K562 (cell line): ENCODE results near the gene SH3BGR. TPM values are rescaled to one million over a fixed set of nuclear protein-coding genes. Genes with fewer than 3 reads are reported as not detected.

ENCODE experiments used
- ATAC-seq: fragments of 200-7000 bp; cut with Tn5 transposase; 3 replicates; pipeline ENCODE4 v1.9.1; 2020; ENCODE audit warnings: moderate library complexity
- BruUV-seq: library from RNA; stranded (reverse); fragments of 400-500 nt; replicated peaks from 2 replicates; lab custom pipeline; 2021; lab: Mats Ljungman, UMichigan
- CTCF ChIA-PET: fragments of 300-600 bp; formaldehyde crosslinking; extraction: SDS; loops from one replicate; lab custom pipeline; 2021; ENCODE audit warnings: low intra/inter-chr PET ratio; lab: Yijun Ruan, JAX
- POLR2A ChIA-PET: fragments of 300-600, 350-650 bp; sonication (Branson Sonifier 250); formaldehyde crosslinking; extraction: SDS; loops from one replicate; lab custom pipeline; 2021; ENCODE audit warnings: antibody characterized with exemption, inconsistent platforms; lab: Yijun Ruan, JAX
- DNase-seq, 4 experiments: peaks; one replicate each; pipeline versions ENCODE4 v3.0.0 to v3.0.0-alpha.2; 2011 to 2018; ENCODE audit warnings: low spot score in 3 of 4, mixed read lengths in 3 of 4; ENCODE audit errors: extremely low read depth in 1 of 4
- FAIRE-seq: peaks from 2 replicates; lab custom pipeline; 2011; peaks lifted over from hg19 to GRCh38; lab: Jason Lieb, UNC
- H2AFZ ChIP-seq: 2 replicates; pipeline ENCODE4 v1.6.0; 2011; ENCODE audit warnings: low read depth, low read length, control low read depth, inconsistent platforms
- H3K27ac ChIP-seq: fragments of 200-600 bp; 3 replicates; pipeline ENCODE4 v1.8.0; 2011; ENCODE audit warnings: low read depth, mild to moderate bottlenecking, control low read depth, inconsistent platforms, low read length, moderate library complexity, mixed read lengths; ENCODE audit errors: extremely low read depth
- H3K27me3 ChIP-seq, 2 experiments: fragments of 300-600 bp in 1 of 2; 2 replicates in 1 of 2; 3 replicates in 1 of 2; pipeline versions ENCODE4 v1.6.0 to v1.8.0; 2011; ENCODE audit warnings: inconsistent platforms in 2 of 2, low read length in 2 of 2, mild to moderate bottlenecking in 1 of 2, mixed read lengths in 1 of 2, moderate library complexity in 1 of 2; ENCODE audit not compliant: control insufficient read depth in 2 of 2, insufficient read depth in 2 of 2
- H3K36me3 ChIP-seq: fragments of 300-600 bp; 3 replicates; pipeline ENCODE4 v1.8.0; 2011; ENCODE audit warnings: mild to moderate bottlenecking, low read length, inconsistent platforms; ENCODE audit not compliant: control insufficient read depth, insufficient read depth
- H3K4me1 ChIP-seq, 2 experiments: fragments of 200-600 bp in 1 of 2; replicated peaks in 1 of 2; 2 replicates in 1 of 2; 3 replicates in 1 of 2; pipeline versions ENCODE4 v1.5.1 to v1.8.0; 2011; ENCODE audit warnings: inconsistent platforms in 2 of 2, low read length in 2 of 2, mild to moderate bottlenecking in 1 of 2, mixed read lengths in 1 of 2, moderate library complexity in 1 of 2; ENCODE audit not compliant: control insufficient read depth in 2 of 2, insufficient read depth in 2 of 2
- H3K4me2 ChIP-seq: 2 replicates; pipeline ENCODE4 v1.6.1; 2011; ENCODE audit warnings: low read length, control low read depth, inconsistent platforms, mixed read lengths; ENCODE audit not compliant: insufficient read depth
- H3K4me3 ChIP-seq: fragments of 200-600 bp; sonication (generic), shearing (Covaris generic); 2 replicates; pipeline ENCODE4 v1.5.1; 2016; ENCODE audit warnings: control low read depth, inconsistent platforms
- H3K79me2 ChIP-seq: fragments of 200-600 bp; 3 replicates; pipeline ENCODE4 v1.8.0; 2011; ENCODE audit warnings: low read length, inconsistent platforms; ENCODE audit not compliant: control insufficient read depth, insufficient read depth
- H3K9ac ChIP-seq, 2 experiments: 2 replicates each; pipeline versions ENCODE4 v1.6.0 to v1.6.1; 2011; ENCODE audit warnings: low read depth in 2 of 2, low read length in 2 of 2, control low read depth in 1 of 2, inconsistent platforms in 1 of 2, mild to moderate bottlenecking in 1 of 2, mixed read lengths in 1 of 2; ENCODE audit not compliant: insufficient read depth in 1 of 2
- H3K9me1 ChIP-seq: one replicate; pipeline ENCODE4 v1.6.0; 2011; ENCODE audit warnings: inconsistent platforms, mild to moderate bottlenecking, low read length, moderate library complexity; ENCODE audit not compliant: control insufficient read depth, insufficient read depth
- H3K9me3 ChIP-seq: replicated peaks from 2 replicates; pipeline ENCODE4 v1.5.1; 2011; ENCODE audit warnings: low read depth, low read length, inconsistent platforms; ENCODE audit not compliant: control insufficient read depth, insufficient read depth
- H4K20me1 ChIP-seq: replicated peaks from 2 replicates; pipeline ENCODE4 v1.6.1; 2011; ENCODE audit warnings: low read length, inconsistent platforms, mixed read lengths; ENCODE audit not compliant: control insufficient read depth, insufficient read depth
- MGA ChIP-seq: fragments of 450-650 bp; IDR thresholded peaks from 2 replicates; pipeline ENCODE4 v1.6.1; 2016; ENCODE audit warnings: mild to moderate bottlenecking, moderate library complexity
- NCOA6 ChIP-seq: fragments of 450-650 bp; IDR thresholded peaks from 2 replicates; pipeline ENCODE4 v1.6.1; 2017; ENCODE audit warnings: mild to moderate bottlenecking
- NFRKB ChIP-seq: fragments of 450-650 bp; IDR thresholded peaks from 2 replicates; pipeline ENCODE4 v1.6.1; 2016; ENCODE audit warnings: low read depth
- NR2C1 ChIP-seq, 2 experiments: fragments of 450-650 bp; IDR thresholded peaks; 2 replicates each; pipeline ENCODE4 v1.6.1; 2017; ENCODE audit warnings: mild to moderate bottlenecking in 2 of 2, antibody characterized with exemption in 1 of 2, inconsistent platforms in 1 of 2, missing compliant biosample characterization in 1 of 2, missing genetic modification characterization in 1 of 2
- ZNF583 ChIP-seq: fragments of 250-450 bp; sonication (Bioruptor Pico); IDR thresholded peaks from 2 replicates; pipeline ENCODE4 v1.4.0; 2020
- WGBS: fragments of 100-300 bp; shearing (Covaris generic); methylation state at CpG from one replicate; pipeline ENCODE4 v1.1.6; 2016; ENCODE audit warnings: low coverage, mixed read lengths; ENCODE audit not compliant: insufficient coverage; ENCODE audit errors: missing lambda C conversion rate; 5-methylcytosine and 5-hydroxymethylcytosine counted together
- in situ Hi-C: fragments of 300-500 bp; cut with MboI; formaldehyde crosslinking; loops from 4 replicates; pipeline ENCODE4 v1.15.0; 2018; ENCODE audit warnings: inconsistent platforms, mixed read lengths
- intact Hi-C: fragments of 100-400 bp; cut with micrococcal nuclease; formaldehyde crosslinking; loops from 2 replicates; pipeline ENCODE4 v1.14.2; 2022
- polyA plus RNA-seq, 8 experiments: library from polyadenylated mRNA; depleted of rRNA in 4 of 8; stranded (reverse) in 5 of 8; unstranded in 3 of 8; fragments of >200 nt; fragmentation: Nextera tagmentation in 2 of 8; fragmentation: Illumina TruSeq in 1 of 8; extraction: Ambion mirVana in 2 of 8; extraction: Trizol in 1 of 8; gene quantifications; 2 replicates each; pipeline versions ENCODE4 v1.2.1 to v1.2.3, GENCODE V29; 2011 to 2014; ENCODE audit warnings: inconsistent platforms in 1 of 8, missing spikeins in 1 of 8
- total RNA-seq, 7 experiments: library from RNA; depleted of rRNA in 6 of 7; stranded (reverse); fragments of >200 nt in 6 of 7; fragmentation: Illumina TruSeq in 2 of 7; extraction: Trizol in 2 of 7; gene quantifications; 2 replicates each; pipeline versions ENCODE4 v1.2.1 to v1.2.3, GENCODE V29; 2011 to 2021; ENCODE audit warnings: low replicate concordance in 1 of 7

SH3BGR gene
- total and polyA plus RNA-seq, 9 of the 15 experiments (the other 6 are each of a cell fraction or from before 2014, with no cell fraction given), result 6.6 to 42.9 (median 25.6) TPM

- Histone ChIP-seq H3K9ac (no peak overlapping the region), H3K79me2 (no peaks in the 10 kb centered on the region), H3K9me3 (no peaks in the 10 kb centered on the region), H3K4me3 (no peak overlapping the region), H3K36me3 (no peaks in the 10 kb centered on the region), H4K20me1 (no peaks in the 10 kb centered on the region), H3K4me1 (no peaks in the 10 kb centered on the region; a peak in 1 of 5 replicates), H3K27me3 (no peaks in the 10 kb centered on the region), H3K9me1 (no peaks in the 10 kb centered on the region), H3K27ac (no peak overlapping the region), H3K4me2 (no peak overlapping the region), H2AFZ (no peak overlapping the region)
- intact Hi-C loops (no loop called here), in situ Hi-C loops (no loop called here)
- WGBS, result 3% methylated on average over 5 of the region's 5 CpGs
- CTCF ChIA-PET, result no interaction called here
- ATAC-seq (no peak), DNase-seq (no peak), FAIRE-seq (no peak)
- BruUV-seq, result no TSS peak
- POLR2A ChIA-PET, result no interaction called here
- TF ChIP-seq NFRKB, result no peak
- TF ChIP-seq NR2C1 (IDR thresholded peaks at IDR 0.05), result no peak
- TF ChIP-seq NR2C1 (tag; IDR thresholded peaks at IDR 0.05), result no peak
- TF ChIP-seq MGA, result no peak
- TF ChIP-seq ZNF583, result no peak
- TF ChIP-seq NCOA6, result no peak
These were observed 91.0 kb downstream of the SH3BGR start for GRCh38 chr21:39542736-39543135.
